ENCODE data around the gene GDI1.

The GDI1 gene

GRCh38 chrX:154484255-154485149 is 47.5 kb downstream of the GDI1 start:
- no peak overlapping the region for H3K4me3 ChIP-seq (ENCODE audit: low read length)
- TF ChIP-seq CTCF (conservative IDR thresholded peaks at IDR 0.05; ENCODE audit: low read depth, low read length): no peak
- no peak for DNase-seq (ENCODE audit: low read depth)

GRCh38 chrX:154485150-154486051 is 48.4 kb downstream of the GDI1 start:
- DNase-seq (ENCODE audit: low read depth): no peak
- TF ChIP-seq CTCF (conservative IDR thresholded peaks at IDR 0.05; ENCODE audit: low read depth, low read length): no peak
- peak overlapping the region; percentile 47 for H3K4me3 ChIP-seq (ENCODE audit: low read length)

GRCh38 chrX:154486052-154486395 is 49.1 kb downstream of the GDI1 start:
- H3K4me3 ChIP-seq (ENCODE audit: low read length): peak overlapping the region; percentile 47
- DNase-seq (ENCODE audit: low read depth): no peak
- no peak for TF ChIP-seq CTCF (conservative IDR thresholded peaks at IDR 0.05; ENCODE audit: low read depth, low read length)

GRCh38 chrX:154486396-154487207 is 49.6 kb downstream of the GDI1 start, which contains the start of gene UBL4A:
Gene UBL4A (minus strand): TSS chrX:154486615. CDS start chrX:154486584, 31 bp downstream.
- no peak for TF ChIP-seq CTCF (conservative IDR thresholded peaks at IDR 0.05; ENCODE audit: low read depth, low read length)
- H3K4me3 ChIP-seq (ENCODE audit: low read length): peak within 1 kb of the TSS; percentile 47
- DNase-seq (ENCODE audit: low read depth): peak; percentile 32

- DNase-seq (ENCODE audit: low read depth): no peak
- no peak for TF ChIP-seq CTCF (conservative IDR thresholded peaks at IDR 0.05; ENCODE audit: low read depth, low read length)
- no peak overlapping the region for H3K4me3 ChIP-seq (ENCODE audit: low read length)
These were observed 50.8 kb downstream of the GDI1 start for GRCh38 chrX:154487518-154488290.

Data from retinal pigment epithelial cell (primary cell).